Upper lobe of right lung (tissue), 1 donor: Measurements from ENCODE around the gene KCNMA1. TPM values are rescaled to one million over a fixed set of nuclear protein-coding genes. Genes with fewer than 3 reads are reported as not detected.
"Not testable (repeated sequence)": the region's sequence is repeated elsewhere in the genome, so short reads cannot be mapped to it uniquely, and the experiment has no call there.

ENCODE experiments used
- ATAC-seq: fragments of 200-7000 bp; cut with Tn5 transposase; one replicate; pipeline ENCODE4 v1.9.1; 2020; ENCODE audit warnings: mild to moderate bottlenecking, moderate library complexity
- DNase-seq: peaks from one replicate; pipeline ENCODE4 v3.0.0-alpha.2; 2020
- H3K27ac ChIP-seq: fragments of 200-600 bp; one replicate; pipeline ENCODE4 v1.8.0; 2022
- H3K27me3 ChIP-seq: fragments of 200-600 bp; one replicate; pipeline ENCODE4 v1.8.0; 2022; ENCODE audit warnings: mild to moderate bottlenecking
- H3K36me3 ChIP-seq: fragments of 200-600 bp; one replicate; pipeline ENCODE4 v1.8.0; 2022
- H3K4me1 ChIP-seq: fragments of 200-600 bp; one replicate; pipeline ENCODE4 v1.8.0; 2022
- H3K4me3 ChIP-seq: fragments of 200-600 bp; one replicate; pipeline ENCODE4 v1.8.0; 2022; ENCODE audit warnings: mild to moderate bottlenecking
- H3K9me3 ChIP-seq: fragments of 200-600 bp; one replicate; pipeline ENCODE4 v1.8.0; 2022
- CTCF ChIP-seq: fragments of 200-600 bp; IDR thresholded peaks from one replicate; pipeline ENCODE4 v1.8.0; 2022; ENCODE audit warnings: antibody characterized with exemption
- intact Hi-C: fragments of 100-400 bp; cut with DNase I; formaldehyde crosslinking; loops from one replicate; pipeline ENCODE4 v1.11.0; 2022
- total RNA-seq: library from RNA; stranded (reverse); fragmentation: NEBNext Ultra II Directional; extraction: Animal tissue kit (Norgen Biotek cat#: 25700); gene quantifications from one replicate; pipeline ENCODE4 v1.2.1, GENCODE V29; 2021
- donor health status: DM: no; HTN: yes; CAD: no; lungs with severe emphysema.

Gene KCNMA1
- total RNA-seq, 1 donor from 2014 or later: 26.3 TPM

- H3K27me3 ChIP-seq: no peaks in the 10 kb centered on the region
- no peaks in the 10 kb centered on the region for H3K36me3 ChIP-seq
- DNase-seq: no peak
- no peak for ATAC-seq
- H3K9me3 ChIP-seq: no peaks in the 10 kb centered on the region
- intact Hi-C loops: no loop called here
- H3K4me3 ChIP-seq: no peak overlapping the region
- no peak overlapping the region for H3K27ac ChIP-seq
- TF ChIP-seq CTCF: no peak
- H3K4me1 ChIP-seq: no peaks in the 10 kb centered on the region
These were observed 289.5 kb downstream of the KCNMA1 start for GRCh38 chr10:77348082-77348481.

- no peak overlapping the region for H3K4me3 ChIP-seq
- no peaks in the 10 kb centered on the region for H3K36me3 ChIP-seq
- intact Hi-C loops: no loop called here
- no peaks in the 10 kb centered on the region for H3K9me3 ChIP-seq
- H3K27ac ChIP-seq: no peak overlapping the region
- H3K4me1 ChIP-seq: no peaks in the 10 kb centered on the region
- DNase-seq (no peak), ATAC-seq (no peak)
- no peaks in the 10 kb centered on the region for H3K27me3 ChIP-seq
- TF ChIP-seq CTCF: no peak
These were observed 290.6 kb downstream of the KCNMA1 start for GRCh38 chr10:77347052-77347451.

GRCh38 chr10:77341055-77341454, 296.6 kb downstream of the KCNMA1 start:
- ATAC-seq (no peak), DNase-seq (no peak)
- no peaks in the 10 kb centered on the region for H3K4me1 ChIP-seq
- no peak overlapping the region for H3K27ac ChIP-seq
- no peaks in the 10 kb centered on the region for H3K36me3 ChIP-seq
- H3K4me3 ChIP-seq: no peak overlapping the region
- H3K27me3 ChIP-seq: no peaks in the 10 kb centered on the region
- intact Hi-C loops: no loop called here
- TF ChIP-seq CTCF: no peak
- no peaks in the 10 kb centered on the region for H3K9me3 ChIP-seq

GRCh38 chr10:77339872-77340271, 297.7 kb downstream of the KCNMA1 start:
- H3K27ac ChIP-seq, DNase-seq, intact Hi-C loops, H3K4me1 ChIP-seq, H3K9me3 ChIP-seq, H3K27me3 ChIP-seq, H3K4me3 ChIP-seq, ATAC-seq, H3K36me3 ChIP-seq: not testable (repeated sequence)

- intact Hi-C loops: no loop called here
- Histone ChIP-seq H3K36me3 (no peaks in the 10 kb centered on the region), H3K4me1 (no peaks in the 10 kb centered on the region), H3K27me3 (no peaks in the 10 kb centered on the region), H3K9me3 (no peaks in the 10 kb centered on the region), H3K27ac (no peak overlapping the region), H3K4me3 (no peak overlapping the region)
- TF ChIP-seq CTCF: no peak
- no peak for ATAC-seq
- DNase-seq: no peak
These were observed 298.4 kb downstream of the KCNMA1 start for GRCh38 chr10:77339166-77339565.

- DNase-seq: no peak
- Histone ChIP-seq H3K27me3 (no peaks in the 10 kb centered on the region), H3K4me3 (no peak overlapping the region), H3K36me3 (no peaks in the 10 kb centered on the region), H3K27ac (no peak overlapping the region), H3K9me3 (no peaks in the 10 kb centered on the region), H3K4me1 (no peaks in the 10 kb centered on the region)
- intact Hi-C loops: no loop called here
- ATAC-seq: no peak
- TF ChIP-seq CTCF: no peak
These were observed 299.5 kb downstream of the KCNMA1 start for GRCh38 chr10:77338143-77338542.
